Measurements from ENCODE around the gene TADA2A.

The TADA2A gene

GRCh38 chr17:37458805-37459204 is 52.1 kb downstream of the TADA2A start:
- TF ChIP-seq SPI1 (IDR thresholded peaks at IDR 0.05; ENCODE audit: low read depth, low read length) (no peak), PAX5 (IDR thresholded peaks at IDR 0.05; ENCODE audit: insufficient read depth, low read length, severe bottlenecking) (no peak), POLR2AphosphoS5 (IDR thresholded peaks at IDR 0.05; ENCODE audit: low read depth, low read length) (no peak), POLR2A (IDR thresholded peaks at IDR 0.05; ENCODE audit: low read depth, low read length) (no peak), POU2F2 (IDR thresholded peaks at IDR 0.05; ENCODE audit: low read depth, low read length) (no peak), TAF1 (IDR thresholded peaks at IDR 0.05; ENCODE audit: low read depth, low read length) (no peak)
- FAIRE-seq (no peak), DNase-seq (ENCODE audit: insufficient read length, low spot score) (no peak)

GRCh38 chr17:37461668-37462067 is 55.0 kb downstream of the TADA2A start:
- TF ChIP-seq POLR2A (IDR thresholded peaks at IDR 0.05; ENCODE audit: low read depth, low read length) = no peak
- no peak for TF ChIP-seq PAX5 (IDR thresholded peaks at IDR 0.05; ENCODE audit: insufficient read depth, low read length, severe bottlenecking)
- TF ChIP-seq TAF1 (IDR thresholded peaks at IDR 0.05; ENCODE audit: low read depth, low read length) = no peak
- TF ChIP-seq SPI1 (IDR thresholded peaks at IDR 0.05; ENCODE audit: low read depth, low read length) = no peak
- DNase-seq (ENCODE audit: insufficient read length, low spot score) (no peak), FAIRE-seq (no peak)

- DNase-seq (ENCODE audit: insufficient read length, low spot score) (no peak), FAIRE-seq (no peak)
- TF ChIP-seq PAX5 (IDR thresholded peaks at IDR 0.05; ENCODE audit: insufficient read depth, low read length, severe bottlenecking) (no peak), POU2F2 (IDR thresholded peaks at IDR 0.05; ENCODE audit: low read depth, low read length) (no peak), POLR2A (IDR thresholded peaks at IDR 0.05; ENCODE audit: low read depth, low read length) (no peak), TAF1 (IDR thresholded peaks at IDR 0.05; ENCODE audit: low read depth, low read length) (no peak), POLR2AphosphoS5 (IDR thresholded peaks at IDR 0.05; ENCODE audit: low read depth, low read length) (no peak), SPI1 (IDR thresholded peaks at IDR 0.05; ENCODE audit: low read depth, low read length) (no peak)
These were observed 55.8 kb downstream of the TADA2A start for GRCh38 chr17:37462492-37462891.

GRCh38 chr17:37463039-37463438 is 56.4 kb downstream of the TADA2A start:
- DNase-seq (ENCODE audit: insufficient read length, low spot score) (no peak), FAIRE-seq (no peak)
- TF ChIP-seq POLR2AphosphoS5 (IDR thresholded peaks at IDR 0.05; ENCODE audit: low read depth, low read length) (no peak), POU2F2 (IDR thresholded peaks at IDR 0.05; ENCODE audit: low read depth, low read length) (no peak), POLR2A (IDR thresholded peaks at IDR 0.05; ENCODE audit: low read depth, low read length) (no peak), TAF1 (IDR thresholded peaks at IDR 0.05; ENCODE audit: low read depth, low read length) (no peak), PAX5 (IDR thresholded peaks at IDR 0.05; ENCODE audit: insufficient read depth, low read length, severe bottlenecking) (no peak), SPI1 (IDR thresholded peaks at IDR 0.05; ENCODE audit: low read depth, low read length) (no peak)

DNA sequence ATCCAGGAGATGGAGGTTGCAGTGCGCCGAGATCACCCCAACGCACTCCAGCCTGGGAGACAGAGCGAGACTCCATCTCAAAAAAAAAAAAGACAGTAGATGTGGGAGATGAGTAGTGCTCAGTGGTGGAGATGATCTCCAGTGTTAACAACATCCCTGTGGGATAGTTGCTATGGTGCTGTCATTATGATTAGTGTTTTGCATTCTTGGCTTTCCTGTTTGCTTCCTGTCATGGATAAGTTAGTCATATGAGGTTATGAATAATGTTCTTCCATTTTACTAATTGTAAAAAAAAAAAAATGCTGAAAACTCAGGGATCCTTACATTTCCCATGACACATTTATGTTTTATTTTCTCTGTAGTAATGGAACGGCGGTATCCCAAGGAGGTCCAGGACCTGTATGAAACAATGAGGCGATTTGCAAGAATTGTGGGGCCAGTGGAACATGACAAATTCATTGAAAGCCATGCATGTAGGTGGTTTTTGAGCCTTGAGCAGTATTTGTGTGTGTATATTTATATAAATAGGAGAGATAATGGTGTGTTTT is 58.5 kb downstream of the TADA2A start:
- TF ChIP-seq SPI1 (IDR thresholded peaks at IDR 0.05; ENCODE audit: low read depth, low read length) (no peak), PAX5 (IDR thresholded peaks at IDR 0.05; ENCODE audit: insufficient read depth, low read length, severe bottlenecking) (no peak), POLR2A (IDR thresholded peaks at IDR 0.05; ENCODE audit: low read depth, low read length) (no peak), POLR2AphosphoS5 (IDR thresholded peaks at IDR 0.05; ENCODE audit: low read depth, low read length) (no peak), POU2F2 (IDR thresholded peaks at IDR 0.05; ENCODE audit: low read depth, low read length) (no peak), TAF1 (IDR thresholded peaks at IDR 0.05; ENCODE audit: low read depth, low read length) (no peak)
- FAIRE-seq (no peak), DNase-seq (ENCODE audit: insufficient read length, low spot score) (no peak)

DNA sequence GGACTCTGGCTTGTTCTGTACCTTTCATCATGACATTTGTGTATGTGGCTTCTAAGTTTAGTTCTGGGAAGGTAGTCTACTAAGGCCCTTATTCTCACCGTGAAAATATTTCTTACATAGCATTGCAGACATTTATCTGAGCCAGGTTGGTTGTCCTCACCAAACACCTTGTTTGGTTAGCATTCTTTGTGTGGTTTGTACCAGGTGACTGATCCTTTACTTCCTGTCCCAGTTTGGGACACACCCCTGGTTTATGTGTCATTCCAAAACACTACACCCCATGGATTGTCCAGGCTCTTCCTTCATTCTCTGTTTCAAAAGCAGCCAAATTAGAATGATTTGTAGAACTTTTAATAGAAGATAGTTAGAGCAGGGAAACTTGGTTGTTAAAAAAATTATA is 59.8 kb downstream of the TADA2A start:
- FAIRE-seq = no peak
- no peak for DNase-seq (ENCODE audit: insufficient read length, low spot score)
- TF ChIP-seq SPI1 (IDR thresholded peaks at IDR 0.05; ENCODE audit: low read depth, low read length) = no peak

DNA sequence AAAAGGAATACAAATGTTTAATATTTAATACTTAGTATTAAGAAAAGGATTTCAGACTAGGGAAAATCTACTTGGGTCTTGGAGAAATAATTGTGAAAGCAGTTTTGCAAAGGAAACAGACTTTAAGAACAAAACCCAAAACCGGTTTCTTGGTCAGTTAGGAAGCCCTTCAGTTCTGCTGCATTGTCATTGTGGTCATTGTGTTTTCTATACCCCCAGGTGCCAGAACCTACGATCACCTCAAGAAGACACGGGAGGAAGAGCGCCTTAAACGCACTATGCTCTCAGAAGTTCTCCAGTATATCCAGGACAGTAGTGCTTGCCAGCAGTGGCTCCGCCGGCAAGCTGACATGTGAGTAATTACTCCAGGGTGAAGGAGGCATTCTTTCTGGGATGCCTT is 63.5 kb downstream of the TADA2A start:
- DNase-seq (ENCODE audit: insufficient read length, low spot score) (no peak), FAIRE-seq (no peak)
- TF ChIP-seq POLR2A (IDR thresholded peaks at IDR 0.05; ENCODE audit: low read depth, low read length) (no peak), SPI1 (IDR thresholded peaks at IDR 0.05; ENCODE audit: low read depth, low read length) (no peak)

DNA sequence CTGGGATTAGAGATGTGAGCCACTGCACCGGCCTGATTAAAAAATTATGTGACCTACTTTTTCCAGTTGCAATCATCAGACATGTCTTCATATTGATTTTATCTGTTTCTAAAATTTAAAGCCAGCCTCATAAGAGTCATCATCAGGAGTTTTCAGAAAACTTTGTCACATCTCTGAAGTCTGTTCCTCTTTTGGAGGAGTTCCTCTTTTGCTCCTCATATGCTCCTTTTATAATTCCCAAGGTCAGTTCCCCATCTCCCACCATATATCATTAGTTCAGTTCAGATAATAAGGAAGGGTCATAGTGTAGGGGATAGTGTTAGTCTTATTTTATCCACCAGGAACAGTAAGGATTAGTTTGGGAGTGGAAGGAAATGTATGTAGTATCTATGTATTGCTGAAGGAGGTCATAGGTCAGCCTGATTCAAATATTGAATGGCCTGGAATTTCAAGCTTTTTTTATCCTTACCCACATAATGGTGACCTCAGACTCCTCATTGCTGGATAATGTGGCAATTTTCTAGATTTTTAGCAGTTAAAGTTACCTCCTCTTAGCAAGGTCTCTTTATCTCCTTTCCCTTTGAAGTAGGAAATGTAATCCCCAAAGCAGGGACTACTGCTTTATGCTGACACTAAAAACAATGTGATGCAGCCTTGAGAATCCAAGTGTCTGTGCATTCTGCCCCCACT is 69.2 kb downstream of the TADA2A start:
- FAIRE-seq (no peak), DNase-seq (ENCODE audit: insufficient read length, low spot score) (no peak)
- 0 out of 2 replicates have a peak, but pooled peaks have one; percentile 22 for TF ChIP-seq SPI1 (IDR thresholded peaks at IDR 0.05; ENCODE audit: low read depth, low read length)
- no peak for TF ChIP-seq POLR2A (IDR thresholded peaks at IDR 0.05; ENCODE audit: low read depth, low read length)
- TF ChIP-seq TAF1 (IDR thresholded peaks at IDR 0.05; ENCODE audit: low read depth, low read length) = no peak
- TF ChIP-seq POU2F2 (IDR thresholded peaks at IDR 0.05; ENCODE audit: low read depth, low read length) = no peak
- no peak for TF ChIP-seq PAX5 (IDR thresholded peaks at IDR 0.05; ENCODE audit: insufficient read depth, low read length, severe bottlenecking)
- no peak for TF ChIP-seq POLR2AphosphoS5 (IDR thresholded peaks at IDR 0.05; ENCODE audit: low read depth, low read length)

DNA sequence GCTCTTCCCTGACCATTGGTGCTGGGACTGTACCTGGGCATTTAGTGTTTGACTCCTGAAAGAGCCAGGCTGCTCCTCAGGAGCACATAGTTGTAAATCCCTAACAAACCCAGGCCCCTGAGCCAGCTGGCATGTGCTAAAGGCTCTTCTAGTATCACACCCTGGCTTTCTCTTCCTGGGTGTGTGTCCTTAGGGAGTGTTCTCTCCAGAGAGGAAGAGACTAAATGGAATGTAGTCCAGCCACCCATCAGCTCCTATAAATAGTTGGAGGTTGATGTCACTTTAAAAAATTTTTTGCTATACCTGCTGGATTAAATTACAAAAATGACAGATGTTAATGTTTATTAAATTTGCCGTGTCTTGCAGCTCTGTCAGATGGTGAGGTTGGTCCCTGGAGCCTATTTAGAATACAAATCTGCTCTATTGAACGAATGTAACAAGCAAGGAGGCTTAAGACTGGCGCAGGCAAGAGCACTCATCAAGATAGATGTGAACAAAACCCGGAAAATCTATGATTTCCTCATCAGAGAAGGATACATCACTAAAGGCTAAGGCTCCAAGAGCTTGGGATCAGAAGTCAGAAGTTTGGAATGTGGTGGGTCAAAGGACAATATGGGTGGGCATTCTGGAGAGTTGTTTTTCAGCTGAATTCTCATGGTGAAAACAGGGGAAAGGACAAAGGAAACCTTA is 69.9 kb downstream of the TADA2A start:
- DNase-seq (ENCODE audit: insufficient read length, low spot score) = no peak
- FAIRE-seq = no peak

DNA sequence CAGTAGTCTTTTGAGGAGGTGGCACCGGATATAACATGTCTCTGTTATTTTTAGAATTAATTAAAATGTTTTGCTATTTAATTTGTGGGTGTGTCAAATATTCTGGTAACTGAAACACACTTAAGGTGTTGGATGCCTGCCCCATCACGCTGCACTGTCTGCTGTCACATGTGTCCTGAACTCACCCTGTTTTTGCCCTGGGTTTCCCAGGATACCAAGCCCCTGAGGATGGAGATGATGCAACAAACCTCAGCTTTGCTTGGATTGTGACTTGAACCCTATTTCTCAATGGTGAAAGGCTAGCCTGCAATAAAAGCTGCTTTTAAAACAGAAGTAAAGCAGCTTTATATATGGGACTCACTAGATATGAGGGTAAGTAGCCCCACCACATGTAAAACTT is 71.5 kb downstream of the TADA2A start:
- DNase-seq (ENCODE audit: insufficient read length, low spot score) (no peak), FAIRE-seq (no peak)
- no peak for TF ChIP-seq POLR2A (IDR thresholded peaks at IDR 0.05; ENCODE audit: low read depth, low read length)
- no peak for TF ChIP-seq PAX5 (IDR thresholded peaks at IDR 0.05; ENCODE audit: insufficient read depth, low read length, severe bottlenecking)
- no peak for TF ChIP-seq SPI1 (IDR thresholded peaks at IDR 0.05; ENCODE audit: low read depth, low read length)
- no peak for TF ChIP-seq POLR2AphosphoS5 (IDR thresholded peaks at IDR 0.05; ENCODE audit: low read depth, low read length)
- TF ChIP-seq TAF1 (IDR thresholded peaks at IDR 0.05; ENCODE audit: low read depth, low read length) = no peak

More for the DNA sequence above, 69.9 kb downstream of the TADA2A start:
- TF ChIP-seq POU2F2 (IDR thresholded peaks at IDR 0.05; ENCODE audit: low read depth, low read length) (no peak), SPI1 (IDR thresholded peaks at IDR 0.05; ENCODE audit: low read depth, low read length) (no peak), TAF1 (IDR thresholded peaks at IDR 0.05; ENCODE audit: low read depth, low read length) (no peak), PAX5 (IDR thresholded peaks at IDR 0.05; ENCODE audit: insufficient read depth, low read length, severe bottlenecking) (no peak), POLR2AphosphoS5 (IDR thresholded peaks at IDR 0.05; ENCODE audit: low read depth, low read length) (no peak), POLR2A (IDR thresholded peaks at IDR 0.05; ENCODE audit: low read depth, low read length) (no peak)

All from GM12891 (cell line).